Midbrain (tissue), 1 donor: ENCODE results near the gene KCNA1.
"Not testable (repeated sequence)": the region's sequence is repeated elsewhere in the genome, so short reads cannot be mapped to it uniquely, and the experiment has no call there.

Experiments
- DNase-seq: peaks from one replicate; lab custom pipeline; 2025; lab: John Stamatoyannopoulos, UW

KCNA1 gene

GRCh38 chr12:4909734-4910501 lies at the start of gene KCNA1:
TSS of gene KCNA1 (plus strand) at chr12:4909905. CDS start at chr12:4911379, 1,474 bp downstream.
- DNase-seq, result peak; percentile 16

GRCh38 chr12:4860741-4861140 lies 49.0 kb upstream of the KCNA1 start:
- DNase-seq, result no peak

GRCh38 chr12:4862809-4863208 lies 46.9 kb upstream of the KCNA1 start:
- DNase-seq, result no peak

GRCh38 chr12:4864575-4864974 lies 45.1 kb upstream of the KCNA1 start:
- DNase-seq, result no peak

GRCh38 chr12:4865246-4865645 lies 44.5 kb upstream of the KCNA1 start:
- DNase-seq, result no peak

GRCh38 chr12:4866299-4866698 lies 43.4 kb upstream of the KCNA1 start:
- DNase-seq, result no peak

GRCh38 chr12:4867384-4867783 lies 42.3 kb upstream of the KCNA1 start:
- DNase-seq, result no peak

GRCh38 chr12:4870423-4870822 lies 39.3 kb upstream of the KCNA1 start:
- DNase-seq, result no peak

- no peak for DNase-seq
Measured at GRCh38 chr12:4871514-4871913, 38.2 kb upstream of the KCNA1 start.

GRCh38 chr12:4873947-4874346 lies 35.8 kb upstream of the KCNA1 start:
- no peak for DNase-seq

- DNase-seq, result no peak
Measured at GRCh38 chr12:4874671-4875070, 35.0 kb upstream of the KCNA1 start.

GRCh38 chr12:4879481-4879880 lies 30.2 kb upstream of the KCNA1 start:
- DNase-seq, result not testable (repeated sequence)

GRCh38 chr12:4881266-4882064 lies 28.2 kb upstream of the KCNA1 start:
- no peak for DNase-seq

GRCh38 chr12:4891866-4892265 lies 17.8 kb upstream of the KCNA1 start:
- no peak for DNase-seq

- no peak for DNase-seq
Measured at GRCh38 chr12:4892418-4892817, 17.3 kb upstream of the KCNA1 start.

GRCh38 chr12:4894019-4894418 lies 15.7 kb upstream of the KCNA1 start:
- DNase-seq, result no peak

- no peak for DNase-seq
Measured at GRCh38 chr12:4899364-4899763, 10.3 kb upstream of the KCNA1 start.

GRCh38 chr12:4900327-4900726 lies 9.4 kb upstream of the KCNA1 start:
- DNase-seq, result no peak

- DNase-seq, result no peak
Measured at GRCh38 chr12:4905316-4905715, 4.4 kb upstream of the KCNA1 start.

GRCh38 chr12:4908684-4909409 lies 858 bp upstream of the KCNA1 start:
- DNase-seq, result no peak

GRCh38 chr12:4909410-4909733 lies 333 bp upstream of the KCNA1 start:
- DNase-seq, result no peak

GRCh38 chr12:4910502-4911315 lies 1.0 kb downstream of the KCNA1 start:
- DNase-seq, result no peak
